HEK293 (cell line): ENCODE results near the gene KLF16.

ENCODE experiments used
- KLF16 ChIP-seq: fragments of 450-650 bp; formaldehyde crosslinking; IDR thresholded peaks from 2 replicates; pipeline ENCODE4 v1.5.1; 2017; ENCODE audit warnings: missing biosample characterization, missing genetic modification characterization
- KLF7 ChIP-seq: fragments of 450-650 bp; formaldehyde crosslinking; IDR thresholded peaks from 2 replicates; pipeline ENCODE4 v1.5.1; 2016; ENCODE audit warnings: missing biosample characterization, missing genetic modification characterization, borderline replicate concordance
- KLF9 ChIP-seq: fragments of 450-650 bp; formaldehyde crosslinking; IDR thresholded peaks from 2 replicates; pipeline ENCODE4 v1.5.1; 2016; ENCODE audit warnings: missing biosample characterization, missing genetic modification characterization, low read depth
- MYNN ChIP-seq: fragments of 450-650 bp; formaldehyde crosslinking; IDR thresholded peaks from 2 replicates; pipeline ENCODE4 v1.5.1; 2016; ENCODE audit warnings: missing biosample characterization, missing genetic modification characterization, borderline replicate concordance
- OSR2 ChIP-seq: fragments of 450-650 bp; formaldehyde crosslinking; IDR thresholded peaks from 2 replicates; pipeline ENCODE4 v1.5.1; 2016; ENCODE audit warnings: missing biosample characterization, missing genetic modification characterization
- PRDM1 ChIP-seq: fragments of 450-650 bp; formaldehyde crosslinking; IDR thresholded peaks from 2 replicates; pipeline ENCODE4; 2016; ENCODE audit warnings: missing biosample characterization, missing genetic modification characterization
- REPIN1 ChIP-seq: fragments of 450-650 bp; formaldehyde crosslinking; IDR thresholded peaks from 2 replicates; pipeline ENCODE4 v1.5.1; 2017; ENCODE audit warnings: missing biosample characterization, missing genetic modification characterization, low read depth
- SP3 ChIP-seq: fragments of 450-650 bp; formaldehyde crosslinking; IDR thresholded peaks from 2 replicates; pipeline ENCODE4 v1.5.1; 2016; ENCODE audit warnings: missing biosample characterization, missing genetic modification characterization
- ZBTB48 ChIP-seq: fragments of 450-650 bp; formaldehyde crosslinking; IDR thresholded peaks from 2 replicates; pipeline ENCODE4 v1.5.1; 2016; ENCODE audit warnings: missing biosample characterization, missing genetic modification characterization
- ZBTB8A ChIP-seq: fragments of 450-650 bp; formaldehyde crosslinking; IDR thresholded peaks from 2 replicates; pipeline ENCODE4 v1.5.1; 2016; ENCODE audit warnings: missing biosample characterization, missing genetic modification characterization
- ZEB2 ChIP-seq: fragments of 450-650 bp; formaldehyde crosslinking; IDR thresholded peaks from 2 replicates; pipeline ENCODE4 v1.5.1; 2016; ENCODE audit warnings: missing biosample characterization, missing genetic modification characterization
- ZFP37 ChIP-seq: fragments of 450-650 bp; formaldehyde crosslinking; IDR thresholded peaks from 2 replicates; pipeline ENCODE4 v1.5.1; 2016; ENCODE audit warnings: missing biosample characterization, missing genetic modification characterization
- ZNF114 ChIP-seq: fragments of 450-650 bp; formaldehyde crosslinking; IDR thresholded peaks from 2 replicates; pipeline ENCODE4 v1.5.0; 2017; ENCODE audit warnings: missing biosample characterization, missing genetic modification characterization
- ZNF133 ChIP-seq: fragments of 450-650 bp; formaldehyde crosslinking; IDR thresholded peaks from 2 replicates; pipeline ENCODE4 v1.5.1; 2016; ENCODE audit warnings: missing biosample characterization, missing genetic modification characterization
- ZNF138 ChIP-seq: fragments of 450-650 bp; formaldehyde crosslinking; IDR thresholded peaks from 2 replicates; pipeline ENCODE4 v1.5.1; 2016; ENCODE audit warnings: missing biosample characterization, missing genetic modification characterization, borderline replicate concordance
- ZNF169 ChIP-seq: fragments of 450-650 bp; formaldehyde crosslinking; IDR thresholded peaks from 2 replicates; pipeline ENCODE4 v1.5.1; 2016; ENCODE audit warnings: missing biosample characterization, missing genetic modification characterization
- ZNF2 ChIP-seq: fragments of 450-650 bp; formaldehyde crosslinking; IDR thresholded peaks from 2 replicates; pipeline ENCODE4 v1.5.1; 2016; ENCODE audit warnings: missing biosample characterization, missing genetic modification characterization
- ZNF221 ChIP-seq: fragments of 450-650 bp; formaldehyde crosslinking; IDR thresholded peaks from 2 replicates; pipeline ENCODE4 v1.5.1; 2017; ENCODE audit warnings: missing biosample characterization, missing genetic modification characterization, borderline replicate concordance
- ZNF24 ChIP-seq: fragments of 450-650 bp; formaldehyde crosslinking; IDR thresholded peaks from 2 replicates; pipeline ENCODE4 v1.5.1; 2016; ENCODE audit warnings: missing biosample characterization, missing genetic modification characterization
- ZNF280C ChIP-seq: fragments of 450-650 bp; formaldehyde crosslinking; IDR thresholded peaks from 2 replicates; pipeline ENCODE4 v1.5.1; 2016; ENCODE audit warnings: missing biosample characterization, missing genetic modification characterization
- ZNF350 ChIP-seq: fragments of 450-650 bp; formaldehyde crosslinking; IDR thresholded peaks from 2 replicates; pipeline ENCODE4 v1.5.0; 2017; ENCODE audit warnings: missing biosample characterization, mild to moderate bottlenecking, missing genetic modification characterization
- ZNF354C ChIP-seq: fragments of 450-650 bp; formaldehyde crosslinking; IDR thresholded peaks from 2 replicates; pipeline ENCODE4 v1.5.1; 2016; ENCODE audit warnings: missing biosample characterization, missing genetic modification characterization, low read depth, borderline replicate concordance
- ZNF488 ChIP-seq: fragments of 450-650 bp; formaldehyde crosslinking; IDR thresholded peaks from 2 replicates; pipeline ENCODE4 v1.5.1; 2016; ENCODE audit warnings: missing biosample characterization, missing genetic modification characterization
- ZNF558 ChIP-seq: fragments of 450-650 bp; formaldehyde crosslinking; IDR thresholded peaks from 2 replicates; pipeline ENCODE4 v1.5.1; 2016; ENCODE audit warnings: missing biosample characterization, missing genetic modification characterization
- ZNF629 ChIP-seq: fragments of 450-650 bp; formaldehyde crosslinking; IDR thresholded peaks from 2 replicates; pipeline ENCODE4 v1.5.1; 2017; ENCODE audit warnings: missing biosample characterization, missing genetic modification characterization
- ZNF747 ChIP-seq: fragments of 450-650 bp; formaldehyde crosslinking; IDR thresholded peaks from 2 replicates; pipeline ENCODE4 v1.5.1; 2016; ENCODE audit warnings: missing biosample characterization, missing genetic modification characterization
- ZNF768 ChIP-seq: fragments of 450-650 bp; formaldehyde crosslinking; IDR thresholded peaks from 2 replicates; pipeline ENCODE4 v1.5.1; 2018; ENCODE audit warnings: missing biosample characterization, mild to moderate bottlenecking, missing genetic modification characterization
- ZNF776 ChIP-seq: fragments of 450-650 bp; formaldehyde crosslinking; IDR thresholded peaks from 2 replicates; pipeline ENCODE4 v1.5.0; 2017; ENCODE audit warnings: missing biosample characterization, missing genetic modification characterization, borderline replicate concordance
- ZNF792 ChIP-seq: fragments of 450-650 bp; formaldehyde crosslinking; IDR thresholded peaks from 2 replicates; pipeline ENCODE4 v1.5.1; 2016; ENCODE audit warnings: missing biosample characterization, missing genetic modification characterization
- ZSCAN23 ChIP-seq: fragments of 450-650 bp; formaldehyde crosslinking; IDR thresholded peaks from 2 replicates; pipeline ENCODE4 v1.5.1; 2016; ENCODE audit warnings: missing biosample characterization, missing genetic modification characterization
- TF ChIP-seq, protein P1 (sequence below): fragments of 450-650 bp; formaldehyde crosslinking; IDR thresholded peaks from 2 replicates; pipeline ENCODE4 v1.5.1; 2016; ENCODE audit warnings: missing biosample characterization, missing genetic modification characterization
- TF ChIP-seq, protein P2 (sequence below): fragments of 450-650 bp; formaldehyde crosslinking; IDR thresholded peaks from 2 replicates; pipeline ENCODE4 v1.5.1; 2016; ENCODE audit warnings: missing biosample characterization, missing genetic modification characterization

The KLF16 gene

DNA sequence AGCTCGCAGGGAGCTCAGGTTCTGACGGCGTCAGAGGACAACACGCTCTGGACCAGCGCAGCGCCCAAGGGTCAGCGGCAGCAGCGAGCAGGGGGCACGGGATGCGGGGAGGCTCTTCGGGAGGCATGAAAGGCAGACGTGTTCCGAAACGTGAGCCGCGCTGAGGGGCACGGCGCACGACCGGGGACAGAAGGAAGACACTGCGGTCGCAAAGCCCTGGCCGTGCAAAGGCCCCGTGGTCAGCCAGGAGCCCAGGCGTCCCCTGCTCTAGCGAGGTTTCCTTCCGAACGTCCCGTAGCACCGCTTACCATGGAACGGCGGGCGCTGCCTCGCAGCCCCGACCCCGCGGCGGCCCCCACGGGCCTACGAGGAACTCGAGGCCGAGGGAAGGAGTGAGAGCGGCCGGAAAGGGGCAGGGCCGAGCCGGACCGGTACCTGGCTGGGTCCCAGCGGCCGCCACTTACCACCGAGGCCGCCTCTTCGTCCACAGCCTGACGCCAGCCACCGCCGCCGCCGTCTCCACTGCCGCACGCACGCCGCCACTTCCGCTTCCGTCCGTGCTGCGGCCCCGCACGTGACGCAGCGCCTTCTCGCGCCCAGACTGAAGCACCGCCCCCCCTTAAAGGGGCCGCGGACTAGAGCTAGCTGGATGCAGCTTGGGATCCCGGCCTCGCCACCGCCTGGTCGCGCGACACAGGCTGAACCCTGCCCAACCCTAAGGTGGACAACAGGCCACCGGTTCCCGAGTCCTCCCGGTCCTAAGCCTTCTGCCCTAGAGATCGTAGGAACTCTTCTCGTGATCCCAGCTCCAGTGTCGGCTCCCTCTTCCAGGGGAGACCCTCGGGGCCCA lies 12.5 kb upstream of the KLF16 start (continued):
- no peak for TF ChIP-seq PRDM1
- TF ChIP-seq ZNF629 (tag by site-specific recombination) = peak; percentile 96
- no peak for TF ChIP-seq ZSCAN23 (tag by site-specific recombination)
- no peak for TF ChIP-seq ZNF776 (tag by site-specific recombination)
- TF ChIP-seq ZNF2 (tag by site-specific recombination) = 0 out of 2 replicates have a peak, but pooled peaks have one; percentile 30
- no peak; the same call in 1 of the 2 replicates for TF ChIP-seq REPIN1 (tag by site-specific recombination)
- TF ChIP-seq OSR2 = no peak; the same call in 1 of the 2 replicates
- peak; percentile 75 for TF ChIP-seq ZNF24 (tag by site-specific recombination)
- TF ChIP-seq ZNF747 (tag by site-specific recombination) = no peak
- TF ChIP-seq ZNF133 (tag by site-specific recombination) = no peak
- TF ChIP-seq ZNF354C (tag by site-specific recombination) = no peak
- TF ChIP-seq ZEB2 (tag by site-specific recombination) = peak; percentile 85
- TF ChIP-seq KLF9 = 0 out of 2 replicates have a peak, but pooled peaks have one; percentile 76
- no peak for TF ChIP-seq ZNF350 (tag by site-specific recombination)
- TF ChIP-seq ZNF221 (tag by site-specific recombination) = no peak
- TF ChIP-seq ZNF169 (tag by site-specific recombination) = no peak
- TF ChIP-seq, protein P1, sequence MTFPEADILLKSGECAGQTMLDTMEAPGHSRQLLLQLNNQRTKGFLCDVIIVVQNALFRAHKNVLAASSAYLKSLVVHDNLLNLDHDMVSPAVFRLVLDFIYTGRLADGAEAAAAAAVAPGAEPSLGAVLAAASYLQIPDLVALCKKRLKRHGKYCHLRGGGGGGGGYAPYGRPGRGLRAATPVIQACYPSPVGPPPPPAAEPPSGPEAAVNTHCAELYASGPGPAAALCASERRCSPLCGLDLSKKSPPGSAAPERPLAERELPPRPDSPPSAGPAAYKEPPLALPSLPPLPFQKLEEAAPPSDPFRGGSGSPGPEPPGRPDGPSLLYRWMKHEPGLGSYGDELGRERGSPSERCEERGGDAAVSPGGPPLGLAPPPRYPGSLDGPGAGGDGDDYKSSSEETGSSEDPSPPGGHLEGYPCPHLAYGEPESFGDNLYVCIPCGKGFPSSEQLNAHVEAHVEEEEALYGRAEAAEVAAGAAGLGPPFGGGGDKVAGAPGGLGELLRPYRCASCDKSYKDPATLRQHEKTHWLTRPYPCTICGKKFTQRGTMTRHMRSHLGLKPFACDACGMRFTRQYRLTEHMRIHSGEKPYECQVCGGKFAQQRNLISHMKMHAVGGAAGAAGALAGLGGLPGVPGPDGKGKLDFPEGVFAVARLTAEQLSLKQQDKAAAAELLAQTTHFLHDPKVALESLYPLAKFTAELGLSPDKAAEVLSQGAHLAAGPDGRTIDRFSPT = no peak
- TF ChIP-seq, protein P2, sequence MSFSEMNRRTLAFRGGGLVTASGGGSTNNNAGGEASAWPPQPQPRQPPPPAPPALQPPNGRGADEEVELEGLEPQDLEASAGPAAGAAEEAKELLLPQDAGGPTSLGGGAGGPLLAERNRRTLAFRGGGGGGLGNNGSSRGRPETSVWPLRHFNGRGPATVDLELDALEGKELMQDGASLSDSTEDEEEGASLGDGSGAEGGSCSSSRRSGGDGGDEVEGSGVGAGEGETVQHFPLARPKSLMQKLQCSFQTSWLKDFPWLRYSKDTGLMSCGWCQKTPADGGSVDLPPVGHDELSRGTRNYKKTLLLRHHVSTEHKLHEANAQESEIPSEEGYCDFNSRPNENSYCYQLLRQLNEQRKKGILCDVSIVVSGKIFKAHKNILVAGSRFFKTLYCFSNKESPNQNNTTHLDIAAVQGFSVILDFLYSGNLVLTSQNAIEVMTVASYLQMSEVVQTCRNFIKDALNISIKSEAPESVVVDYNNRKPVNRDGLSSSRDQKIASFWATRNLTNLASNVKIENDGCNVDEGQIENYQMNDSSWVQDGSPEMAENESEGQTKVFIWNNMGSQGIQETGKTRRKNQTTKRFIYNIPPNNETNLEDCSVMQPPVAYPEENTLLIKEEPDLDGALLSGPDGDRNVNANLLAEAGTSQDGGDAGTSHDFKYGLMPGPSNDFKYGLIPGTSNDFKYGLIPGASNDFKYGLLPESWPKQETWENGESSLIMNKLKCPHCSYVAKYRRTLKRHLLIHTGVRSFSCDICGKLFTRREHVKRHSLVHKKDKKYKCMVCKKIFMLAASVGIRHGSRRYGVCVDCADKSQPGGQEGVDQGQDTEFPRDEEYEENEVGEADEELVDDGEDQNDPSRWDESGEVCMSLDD (tag by site-specific recombination) = no peak
- 0 out of 2 replicates have a peak, but pooled peaks have one; percentile 9 for TF ChIP-seq ZNF488 (tag by site-specific recombination)
- TF ChIP-seq ZNF114 (tag by site-specific recombination) = no peak
- no peak for TF ChIP-seq ZNF280C (tag by site-specific recombination)
- TF ChIP-seq MYNN (tag by site-specific recombination) = no peak; the same call in 1 of the 2 replicates
- no peak for TF ChIP-seq ZBTB48 (tag by site-specific recombination)
- TF ChIP-seq ZBTB8A = peak; percentile 52; the same call in 1 of the 2 replicates
- no peak for TF ChIP-seq ZNF138 (tag by site-specific recombination)
- TF ChIP-seq KLF7 (tag by site-specific recombination) = no peak
- peak; percentile 62; the same call in 1 of the 2 replicates for TF ChIP-seq ZFP37
- no peak for TF ChIP-seq ZNF768 (tag by site-specific recombination)
- TF ChIP-seq KLF16 = no peak; the same call in 1 of the 2 replicates
- TF ChIP-seq SP3 (tag by site-specific recombination) = peak; percentile 81
- 0 out of 2 replicates have a peak, but pooled peaks have one; percentile 38 for TF ChIP-seq ZNF792 (tag by site-specific recombination)
- TF ChIP-seq ZNF558 = no peak
